ENCODE measurements around the gene ELOB. TPM values are rescaled to one million over a fixed set of nuclear protein-coding genes. Genes with fewer than 3 reads are reported as not detected.

The ELOB gene
- total RNA-seq, 1 donor: 263 TPM

- no peak for DNase-seq (ENCODE audit: low read depth in 2 of 3, low spot score in 2 of 3)
Measured at GRCh38 chr16:2751577-2752034, 25.5 kb downstream of the ELOB start.

GRCh38 chr16:2749936-2750335, 27.1 kb downstream of the ELOB start:
- no peak for DNase-seq (ENCODE audit: low read depth in 2 of 3, low spot score in 2 of 3)

GRCh38 chr16:2749476-2749875, 27.6 kb downstream of the ELOB start:
- no peak for DNase-seq (ENCODE audit: low read depth in 2 of 3, low spot score in 2 of 3)

GRCh38 chr16:2748757-2749455, 28.2 kb downstream of the ELOB start:
- no peak for DNase-seq (ENCODE audit: low read depth in 2 of 3, low spot score in 2 of 3)

GRCh38 chr16:2745961-2746360, 31.1 kb downstream of the ELOB start:
- no peak for DNase-seq (ENCODE audit: low read depth in 2 of 3, low spot score in 2 of 3)

- no peak for DNase-seq (ENCODE audit: low read depth in 2 of 3, low spot score in 2 of 3)
Measured at GRCh38 chr16:2745116-2745890, 31.8 kb downstream of the ELOB start.

- no peak for DNase-seq (ENCODE audit: low read depth in 2 of 3, low spot score in 2 of 3)
Measured at GRCh38 chr16:2744711-2745110, 32.4 kb downstream of the ELOB start.

- no peak for DNase-seq (ENCODE audit: low read depth in 2 of 3, low spot score in 2 of 3)
Measured at GRCh38 chr16:2743007-2743810, 33.9 kb downstream of the ELOB start.

- DNase-seq (ENCODE audit: low read depth in 2 of 3, low spot score in 2 of 3): no peak
Measured at GRCh38 chr16:2742323-2743006, 34.6 kb downstream of the ELOB start.

- DNase-seq (ENCODE audit: low read depth in 2 of 3, low spot score in 2 of 3): no peak
Measured at GRCh38 chr16:2741168-2741567, 35.9 kb downstream of the ELOB start.

- no peak for DNase-seq (ENCODE audit: low read depth in 2 of 3, low spot score in 2 of 3)
Measured at GRCh38 chr16:2740476-2740875, 36.6 kb downstream of the ELOB start.

GRCh38 chr16:2739625-2740430, 37.3 kb downstream of the ELOB start:
- no peak for DNase-seq (ENCODE audit: low read depth in 2 of 3, low spot score in 2 of 3)

- DNase-seq (ENCODE audit: low read depth in 2 of 3, low spot score in 2 of 3): no peak
Measured at GRCh38 chr16:2738615-2739014, 38.5 kb downstream of the ELOB start.

- DNase-seq (ENCODE audit: low read depth in 2 of 3, low spot score in 2 of 3): no peak
Measured at GRCh38 chr16:2737895-2738418, 39.1 kb downstream of the ELOB start.

- DNase-seq (ENCODE audit: low read depth in 2 of 3, low spot score in 2 of 3): no peak
Measured at GRCh38 chr16:2737238-2737605, 39.9 kb downstream of the ELOB start.

GRCh38 chr16:2736476-2737237, 40.4 kb downstream of the ELOB start:
- no peak for DNase-seq (ENCODE audit: low read depth in 2 of 3, low spot score in 2 of 3)

GRCh38 chr16:2734844-2735515, 42.1 kb downstream of the ELOB start:
- DNase-seq (ENCODE audit: low read depth in 2 of 3, low spot score in 2 of 3): no peak

GRCh38 chr16:2728034-2728433, 49.0 kb downstream of the ELOB start:
- DNase-seq (ENCODE audit: low read depth in 2 of 3, low spot score in 2 of 3): no peak
